Mesenchymal stem cell (in vitro differentiated cells and primary cell): ENCODE data around the gene PNCK.
"Not testable (repeated sequence)": the region's sequence is repeated elsewhere in the genome, so short reads cannot be mapped to it uniquely, and the experiment has no call there.

Experiments used
- DNase-seq: peaks from one replicate; pipeline ENCODE4 v3.0.0-alpha.2; 2013
- H2AFZ ChIP-seq: one replicate; pipeline ENCODE4 v1.6.1; 2013; ENCODE audit warnings: low read depth, mild to moderate bottlenecking, control low read depth, inconsistent platforms, low read length, moderate library complexity
- H2AK5ac ChIP-seq: 2 replicates; pipeline ENCODE4 v1.6.1; 2013; ENCODE audit warnings: low read length, moderate library complexity, mild to moderate bottlenecking, inconsistent platforms; ENCODE audit not compliant: severe bottlenecking
- H2BK120ac ChIP-seq: one replicate; pipeline ENCODE4 v1.6.1; 2013; ENCODE audit warnings: low read depth, mild to moderate bottlenecking, inconsistent platforms, low read length, moderate library complexity
- H2BK12ac ChIP-seq, 2 experiments: one replicate each; pipeline ENCODE4 v1.6.1; 2013; ENCODE audit warnings: inconsistent platforms in 2 of 2, low read length in 2 of 2, mild to moderate bottlenecking in 2 of 2, moderate library complexity in 2 of 2, control low read depth in 1 of 2
- H2BK15ac ChIP-seq: one replicate; pipeline ENCODE4 v1.6.1; 2013; ENCODE audit warnings: mild to moderate bottlenecking, low read depth, inconsistent platforms; ENCODE audit not compliant: poor library complexity, severe bottlenecking
- H2BK5ac ChIP-seq: 2 replicates; pipeline ENCODE4 v1.6.1; 2013; ENCODE audit warnings: low read depth, mild to moderate bottlenecking, low read length, control low read depth, inconsistent platforms; ENCODE audit not compliant: poor library complexity, severe bottlenecking
- H3K14ac ChIP-seq, 2 experiments: one replicate each; pipeline ENCODE4 v1.6.1; 2013; ENCODE audit warnings: inconsistent platforms in 2 of 2, low read length in 2 of 2, control low read depth in 1 of 2, mild to moderate bottlenecking in 1 of 2, moderate library complexity in 1 of 2
- H3K18ac ChIP-seq, 2 experiments: one replicate each; pipeline ENCODE4 v1.6.1; 2013; ENCODE audit warnings: inconsistent platforms in 2 of 2, low read length in 2 of 2, control low read depth in 1 of 2, low read depth in 1 of 2, mild to moderate bottlenecking in 1 of 2
- H3K23ac ChIP-seq, 2 experiments: one replicate each; pipeline ENCODE4 v1.6.1; 2013; ENCODE audit warnings: inconsistent platforms in 2 of 2, low read length in 2 of 2, mild to moderate bottlenecking in 2 of 2, moderate library complexity in 2 of 2, control low read depth in 1 of 2
- H3K27ac ChIP-seq: 2 replicates; pipeline ENCODE4 v1.5.1; 2013; ENCODE audit warnings: mild to moderate bottlenecking, moderate library complexity, low read length, control low read depth, inconsistent platforms; ENCODE audit not compliant: poor library complexity, severe bottlenecking
- H3K27me3 ChIP-seq, 2 experiments: 2 replicates each; pipeline versions ENCODE4 v1.6.1 to v1.7.0; 2013; ENCODE audit warnings: low read length in 2 of 2, mild to moderate bottlenecking in 2 of 2, moderate library complexity in 2 of 2, control low read depth in 1 of 2, inconsistent platforms in 1 of 2; ENCODE audit not compliant: control insufficient read depth in 1 of 2, insufficient read depth in 1 of 2
- H3K36me3 ChIP-seq, 2 experiments: 2 replicates each; pipeline versions ENCODE4 v1.6.1 to v1.7.0; 2013; ENCODE audit warnings: low read length in 2 of 2, control low read depth in 1 of 2, inconsistent platforms in 1 of 2, low read depth in 1 of 2, mild to moderate bottlenecking in 1 of 2; ENCODE audit not compliant: insufficient read depth in 2 of 2, control insufficient read depth in 1 of 2
- H3K4ac ChIP-seq, 2 experiments: one replicate each; pipeline ENCODE4 v1.6.1; 2013; ENCODE audit warnings: inconsistent platforms in 2 of 2, low read length in 2 of 2, mild to moderate bottlenecking in 2 of 2, moderate library complexity in 2 of 2, control low read depth in 1 of 2, low read depth in 1 of 2
- H3K4me1 ChIP-seq: 2 replicates; pipeline ENCODE4 v1.6.1; 2013; ENCODE audit warnings: low read depth, low read length, control low read depth; ENCODE audit not compliant: control insufficient read depth, insufficient read depth
- H3K4me2 ChIP-seq: 2 replicates; pipeline ENCODE4 v1.6.1; 2013; ENCODE audit warnings: low read length, mild to moderate bottlenecking, inconsistent platforms; ENCODE audit not compliant: poor library complexity, severe bottlenecking
- H3K4me3 ChIP-seq, 2 experiments: 2 replicates each; pipeline versions ENCODE4 v1.5.1 to v1.7.0; 2013; ENCODE audit warnings: low read length in 2 of 2, mild to moderate bottlenecking in 2 of 2, control low read depth in 1 of 2, low read depth in 1 of 2; ENCODE audit not compliant: insufficient read depth in 1 of 2
- H3K79me1 ChIP-seq: replicated peaks from 2 replicates; pipeline ENCODE4 v1.6.1; 2013; ENCODE audit warnings: mild to moderate bottlenecking, control low read depth, low read length, inconsistent platforms; ENCODE audit not compliant: poor library complexity, severe bottlenecking
- H3K9ac ChIP-seq: 2 replicates; pipeline ENCODE4 v1.7.0; 2013; ENCODE audit warnings: mild to moderate bottlenecking, low read length, moderate library complexity
- H3K9me3 ChIP-seq: 2 replicates; pipeline ENCODE4 v1.7.0; 2013; ENCODE audit warnings: mild to moderate bottlenecking, low read length; ENCODE audit not compliant: control insufficient read depth
- H4K8ac ChIP-seq: one replicate; pipeline ENCODE4 v1.6.1; 2013; ENCODE audit warnings: inconsistent platforms, mild to moderate bottlenecking, low read length, moderate library complexity
- H4K91ac ChIP-seq: one replicate; pipeline ENCODE4 v1.6.1; 2013; ENCODE audit warnings: mild to moderate bottlenecking, low read length, inconsistent platforms
- WGBS: methylation state at CpG from one replicate; pipeline ENCODE4 v1.1.7; 2013; ENCODE audit warnings: mixed read lengths; 5-methylcytosine and 5-hydroxymethylcytosine counted together

Gene PNCK

DNA sequence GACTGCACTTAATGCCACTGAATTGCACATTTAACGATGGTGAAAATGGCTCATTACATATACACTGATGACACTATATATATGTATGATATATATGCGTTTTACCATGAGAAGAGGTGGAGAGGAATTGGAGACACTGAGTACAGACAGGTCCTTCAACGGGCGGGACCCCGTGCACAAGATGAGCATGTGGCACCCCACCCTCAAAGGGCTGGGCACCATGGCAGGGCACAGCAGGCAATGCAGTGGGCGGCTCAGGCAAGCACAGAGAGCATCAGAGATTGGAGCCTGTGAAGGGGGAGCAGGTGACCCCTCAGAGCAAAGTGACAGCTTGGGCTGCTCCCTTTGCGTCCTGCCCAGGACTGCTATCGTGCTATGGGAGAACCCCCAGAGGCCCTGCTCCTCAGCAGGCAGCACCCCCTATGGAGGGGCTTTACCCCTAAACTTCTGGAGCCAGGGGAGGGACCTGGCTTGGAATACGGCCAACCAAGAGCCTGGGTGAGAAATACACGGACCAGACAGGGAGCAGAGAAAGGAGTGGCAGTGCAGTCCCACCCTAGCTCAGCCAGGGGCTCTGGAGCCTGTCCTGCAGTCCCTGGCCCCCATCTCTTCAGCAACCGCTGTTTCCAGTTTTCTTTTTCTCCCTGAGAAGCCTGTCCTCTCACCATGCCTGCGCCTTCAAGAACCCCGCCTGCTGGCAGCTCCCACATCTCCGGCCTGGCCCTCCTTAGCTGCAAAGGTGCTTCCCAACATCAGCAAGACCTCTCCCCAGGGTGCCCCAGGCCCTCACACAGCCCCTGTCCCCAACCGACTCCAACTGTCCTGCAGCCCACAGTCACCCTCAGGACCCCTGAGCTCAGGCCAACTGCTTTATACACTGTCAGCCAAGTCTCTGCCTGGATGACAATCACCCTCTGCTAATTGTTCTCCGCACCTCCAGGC lies 24.6 kb upstream of the PNCK start:
- Histone ChIP-seq H3K27ac (no peak overlapping the region), H2AFZ (no peak overlapping the region), H3K4ac (no peak overlapping the region), H2BK15ac (no peak overlapping the region), H2AK5ac (no peak overlapping the region), H2BK120ac (no peak overlapping the region), H4K8ac (no peak overlapping the region), H3K79me1 (peaks cover 6% of the 10 kb centered on the region), H3K27me3 (peaks cover 0 to 3% of the 10 kb centered on the region in 2 experiments), H3K4me2 (no peak overlapping the region), H3K14ac (no peak overlapping the region), H2BK5ac (no peak overlapping the region), H3K4me3 (no peak overlapping the region), H3K18ac (no peak overlapping the region), H4K91ac (no peak overlapping the region), H2BK12ac (no peak overlapping the region), H3K4me1 (peaks cover 12% of the 10 kb centered on the region), H3K23ac (no peak overlapping the region), H3K36me3 (peaks cover 13 to 91% of the 10 kb centered on the region in 2 experiments), H3K9ac (no peak overlapping the region), H3K9me3 (no peaks in the 10 kb centered on the region)
- 95% methylated on average over 11 of the region's 16 CpGs for WGBS
- DNase-seq, result no peak

DNA sequence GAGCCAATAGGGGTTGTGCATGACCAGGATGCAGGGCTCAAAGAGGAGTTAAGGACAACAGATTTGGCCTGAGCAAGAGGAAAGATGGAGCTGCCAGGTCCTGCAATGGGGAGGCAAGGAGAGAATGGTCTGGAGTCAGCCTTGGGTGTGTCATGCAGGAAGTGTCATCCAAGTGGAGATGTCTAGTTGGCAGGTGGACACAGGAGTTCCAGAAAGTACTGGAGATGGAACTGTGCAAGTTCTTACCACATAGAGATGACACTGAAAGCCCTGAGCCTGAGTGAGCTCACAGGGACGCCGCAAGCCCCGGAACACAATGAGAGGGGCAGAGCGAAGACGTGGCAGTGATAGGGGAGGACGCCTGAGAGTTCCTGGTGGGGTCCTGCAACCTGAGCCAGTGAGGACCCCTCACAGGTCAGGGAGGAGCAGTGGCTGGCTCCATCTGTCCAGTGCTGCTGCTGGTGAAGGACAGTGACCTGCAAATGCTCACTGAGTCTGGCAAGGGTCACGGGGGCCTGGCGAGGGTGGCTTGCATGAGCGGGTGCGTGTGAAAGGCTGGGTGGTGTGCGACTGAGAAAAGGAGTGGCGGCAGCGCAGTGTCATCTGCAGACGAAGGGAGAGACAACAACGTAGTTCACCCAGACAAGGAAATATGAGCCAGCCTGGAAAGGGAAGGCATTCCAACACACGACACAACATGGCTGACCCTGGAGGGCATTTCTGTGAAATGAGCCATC lies 23.5 kb upstream of the PNCK start:
- not testable (repeated sequence) for H3K4me1 ChIP-seq, H3K14ac ChIP-seq, H3K4me2 ChIP-seq, H4K8ac ChIP-seq, H3K4me3 ChIP-seq, H3K4ac ChIP-seq, H3K27me3 ChIP-seq, H2AFZ ChIP-seq, H3K27ac ChIP-seq, H4K91ac ChIP-seq, H3K9ac ChIP-seq, H2BK15ac ChIP-seq, H2BK120ac ChIP-seq, H3K79me1 ChIP-seq, H2AK5ac ChIP-seq, H2BK5ac ChIP-seq, H3K9me3 ChIP-seq, H3K18ac ChIP-seq, H3K23ac ChIP-seq, DNase-seq, H2BK12ac ChIP-seq
- 94% methylated on average over 16 of the region's 16 CpGs for WGBS
- H3K36me3 ChIP-seq, result peaks cover 7 to 82% of the 10 kb centered on the region in 2 experiments

DNA sequence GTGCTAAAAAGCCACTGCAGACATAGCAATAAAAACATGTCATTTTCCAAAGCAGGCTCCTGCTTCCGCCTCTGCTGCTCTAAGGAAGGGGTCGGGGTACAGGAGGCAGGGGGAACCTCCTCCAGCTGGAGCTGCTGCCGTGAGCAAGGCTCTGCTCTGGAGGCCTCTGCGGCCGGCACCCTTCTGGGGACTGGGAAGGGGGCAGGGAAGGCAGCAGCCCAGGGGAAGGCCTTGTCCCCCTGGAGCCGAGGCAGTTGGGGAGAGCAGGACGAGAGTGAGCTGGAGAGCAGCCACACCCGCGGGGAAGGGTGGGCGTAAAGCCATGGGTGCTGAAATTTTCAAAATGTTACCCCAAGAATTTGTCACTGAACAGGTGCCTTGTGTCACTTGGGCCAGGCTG lies 22.9 kb upstream of the PNCK start:
- H2BK12ac ChIP-seq, H3K4me1 ChIP-seq, H4K91ac ChIP-seq, DNase-seq, H2BK5ac ChIP-seq, H4K8ac ChIP-seq, H3K27ac ChIP-seq, H2AFZ ChIP-seq, H3K23ac ChIP-seq, H2BK120ac ChIP-seq, H3K4me2 ChIP-seq, H3K79me1 ChIP-seq, H3K4me3 ChIP-seq, H3K27me3 ChIP-seq, H3K9ac ChIP-seq, H3K14ac ChIP-seq, H3K4ac ChIP-seq, H3K9me3 ChIP-seq, H2BK15ac ChIP-seq, H2AK5ac ChIP-seq, H3K18ac ChIP-seq: not testable (repeated sequence)
- 92% methylated on average over 10 of the region's 10 CpGs for WGBS
- peaks cover 7 to 78% of the 10 kb centered on the region in 2 experiments for H3K36me3 ChIP-seq

DNA sequence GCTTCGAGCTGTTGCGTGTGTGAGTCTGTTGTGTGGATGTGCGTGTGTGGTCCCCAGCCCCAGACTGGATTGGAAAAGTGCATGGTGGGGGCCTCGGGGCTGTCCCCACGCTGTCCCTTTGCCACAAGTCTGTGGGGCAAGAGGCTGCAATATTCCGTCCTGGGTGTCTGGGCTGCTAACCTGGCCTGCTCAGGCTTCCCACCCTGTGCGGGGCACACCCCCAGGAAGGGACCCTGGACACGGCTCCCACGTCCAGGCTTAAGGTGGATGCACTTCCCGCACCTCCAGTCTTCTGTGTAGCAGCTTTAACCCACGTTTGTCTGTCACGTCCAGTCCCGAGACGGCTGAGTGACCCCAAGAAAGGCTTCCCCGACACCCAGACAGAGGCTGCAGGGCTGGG lies 22.5 kb upstream of the PNCK start:
- DNase-seq, result no peak
- H4K91ac ChIP-seq, result no peak overlapping the region
- no peak overlapping the region for H4K8ac ChIP-seq
- H2BK15ac ChIP-seq, result no peak overlapping the region
- no peak overlapping the region for H3K4me3 ChIP-seq
- no peak overlapping the region for H2BK12ac ChIP-seq
- H2AK5ac ChIP-seq, result no peak overlapping the region
- no peak overlapping the region for H3K9ac ChIP-seq
- WGBS, result 95% methylated on average over 7 of the region's 15 CpGs
- no peak overlapping the region for H3K23ac ChIP-seq
- H2BK120ac ChIP-seq, result no peak overlapping the region
- H3K4me2 ChIP-seq, result no peak overlapping the region
- peaks cover 8% of the 10 kb centered on the region for H3K4me1 ChIP-seq
- H3K9me3 ChIP-seq, result no peaks in the 10 kb centered on the region
- peaks cover 7 to 77% of the 10 kb centered on the region in 2 experiments for H3K36me3 ChIP-seq
- no peak overlapping the region for H3K4ac ChIP-seq
- no peak overlapping the region for H3K14ac ChIP-seq
- peaks cover 0 to 3% of the 10 kb centered on the region in 2 experiments for H3K27me3 ChIP-seq
- H3K79me1 ChIP-seq, result peaks cover 3% of the 10 kb centered on the region
- H3K27ac ChIP-seq, result no peak overlapping the region
- H2BK5ac ChIP-seq, result no peak overlapping the region
- H2AFZ ChIP-seq, result no peak overlapping the region
- no peak overlapping the region for H3K18ac ChIP-seq
